Measurements from ENCODE around the gene MYDGF.

DNA sequence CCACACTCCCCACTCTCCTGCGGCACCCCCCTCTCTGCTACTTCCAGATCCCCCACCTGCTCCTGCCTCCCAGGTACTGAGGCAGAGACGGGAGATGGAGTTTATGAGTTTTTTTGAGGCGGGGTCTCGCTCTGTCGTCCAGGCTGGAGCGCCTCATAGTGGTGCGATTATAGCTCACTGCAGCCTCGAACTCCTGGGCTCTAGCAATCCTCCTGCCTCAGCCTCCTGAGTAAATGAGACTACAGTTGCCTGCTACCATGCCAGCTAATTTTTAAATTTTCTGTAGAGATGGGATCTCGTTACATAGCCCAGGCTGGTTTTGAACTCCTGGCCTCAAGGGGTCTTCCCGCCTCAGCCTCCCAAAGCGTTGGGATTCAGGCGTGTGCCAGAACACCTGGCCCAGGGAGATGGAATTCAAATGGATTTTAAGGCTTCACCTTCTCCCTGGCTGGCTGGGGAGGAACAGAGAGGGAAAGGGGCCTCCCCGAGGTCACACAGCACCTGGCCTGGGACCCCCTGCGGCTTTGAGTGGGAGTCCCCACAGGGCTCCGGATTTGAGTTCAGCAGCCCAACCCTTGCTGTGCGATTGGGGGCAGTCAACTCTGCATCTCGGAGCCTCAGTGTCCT, 50.4 kb downstream of the MYDGF start:
- TF ChIP-seq EZH2 (IDR thresholded peaks at IDR 0.05; ENCODE audit: insufficient read depth, poor library complexity, severe bottlenecking) (no peak), EZH2phosphoT487 (IDR thresholded peaks at IDR 0.05; ENCODE audit: insufficient read depth, low read depth) (no peak)
